HepG2 (cell line): ENCODE results near the gene FOXA3. TPM values are rescaled to one million over a fixed set of nuclear protein-coding genes. Genes with fewer than 3 reads are reported as not detected.

Experiments
- ATAC-seq: fragments of 200-7000 bp; cut with Tn5 transposase; 3 replicates; pipeline ENCODE4 v1.9.1; 2020; ENCODE audit warnings: mild to moderate bottlenecking, moderate library complexity
- BruUV-seq: library from RNA; stranded (reverse); fragments of 400-500 nt; replicated peaks from 2 replicates; lab custom pipeline; 2021; lab: Mats Ljungman, UMichigan
- CTCF ChIA-PET: fragments of 300-600 bp; formaldehyde crosslinking; extraction: SDS; loops from one replicate; lab custom pipeline; 2021; ENCODE audit warnings: low total read pairs, inconsistent platforms, low intra/inter-chr PET ratio; lab: Yijun Ruan, JAX
- POLR2A ChIA-PET: fragments of 350-600 bp; sonication (Branson Sonifier 250); formaldehyde crosslinking; loops from one replicate; lab custom pipeline; 2020; ENCODE audit warnings: antibody characterized with exemption, inconsistent platforms; lab: Yijun Ruan, JAX
- DNase-seq: peaks from one replicate; pipeline ENCODE4 v3.0.0-alpha.2; 2015; ENCODE audit warnings: low spot score
- FAIRE-seq: peaks from 3 replicates; lab custom pipeline; 2011; peaks lifted over from hg19 to GRCh38; lab: Jason Lieb, UNC
- H2AFZ ChIP-seq: one replicate; pipeline ENCODE4 v1.6.1; 2011; ENCODE audit warnings: low read length, inconsistent platforms
- H3K27ac ChIP-seq: fragments of 300-600 bp; 3 replicates; pipeline ENCODE4 v1.8.0; 2011; ENCODE audit warnings: mixed run types, mild to moderate bottlenecking, mixed read lengths, low read length, inconsistent platforms; ENCODE audit not compliant: insufficient read depth; ENCODE audit errors: extremely low read length
- H3K27me3 ChIP-seq, 2 experiments: fragments of 200-600 bp in 1 of 2; 2 replicates in 1 of 2; 3 replicates in 1 of 2; pipeline versions ENCODE4 v1.6.0 to v1.8.0; 2011; ENCODE audit warnings: low read length in 2 of 2, mild to moderate bottlenecking in 2 of 2, moderate library complexity in 2 of 2, inconsistent platforms in 1 of 2; ENCODE audit not compliant: insufficient read depth in 2 of 2, control insufficient read depth in 1 of 2
- H3K36me3 ChIP-seq, 2 experiments: fragments of 200-600 bp in 1 of 2; replicated peaks in 1 of 2; 2 replicates in 1 of 2; 3 replicates in 1 of 2; pipeline versions ENCODE4 v1.5.1 to v1.8.0; 2011; ENCODE audit warnings: low read length in 2 of 2, inconsistent platforms in 1 of 2; ENCODE audit not compliant: insufficient read depth in 2 of 2, control insufficient read depth in 1 of 2
- H3K4me1 ChIP-seq: 2 replicates; pipeline ENCODE4 v1.5.1; 2012; ENCODE audit warnings: low read length, inconsistent platforms; ENCODE audit not compliant: insufficient read depth
- H3K4me2 ChIP-seq: 2 replicates; pipeline ENCODE4 v1.6.0; 2011; ENCODE audit warnings: low read depth, low read length, inconsistent platforms
- H3K4me3 ChIP-seq, 3 experiments: fragments of 200-600 bp in 1 of 3; sonication (generic), shearing (Covaris generic) in 1 of 3; replicated peaks in 1 of 3; 2 replicates each; pipeline ENCODE4 v1.5.1; 2011 to 2016; ENCODE audit warnings: low read length in 3 of 3, inconsistent platforms in 2 of 3, low read depth in 2 of 3, mild to moderate bottlenecking in 2 of 3, control low read depth in 1 of 3, mixed read lengths in 1 of 3; ENCODE audit not compliant: insufficient read depth in 1 of 3
- H3K79me2 ChIP-seq: one replicate; pipeline ENCODE4 v1.6.1; 2011; ENCODE audit warnings: low read length, inconsistent platforms; ENCODE audit not compliant: insufficient read depth
- H3K9ac ChIP-seq: 2 replicates; pipeline ENCODE4 v1.6.0; 2011; ENCODE audit warnings: mild to moderate bottlenecking, low read depth, low read length, inconsistent platforms; ENCODE audit not compliant: insufficient read depth
- H3K9me3 ChIP-seq: 2 replicates; pipeline ENCODE4 v1.5.1; 2012; ENCODE audit warnings: mild to moderate bottlenecking, low read length
- H4K20me1 ChIP-seq: 2 replicates; pipeline ENCODE4 v1.6.0; 2011; ENCODE audit warnings: inconsistent platforms, mild to moderate bottlenecking, low read length, moderate library complexity; ENCODE audit not compliant: insufficient read depth
- ADNP ChIP-seq: sonication (generic); formaldehyde crosslinking; IDR thresholded peaks from 2 replicates; pipeline ENCODE4 v1.4.0; 2020; ENCODE audit warnings: missing genetic modification reagents
- AHR ChIP-seq: IDR thresholded peaks from 2 replicates; pipeline ENCODE4 v1.6.1; 2018; ENCODE audit warnings: missing genetic modification reagents, missing compliant biosample characterization
- CHD4 ChIP-seq: fragments of 200-600 bp; sonication (generic); IDR thresholded peaks from 2 replicates; pipeline ENCODE4 v1.7.0; 2017; ENCODE audit warnings: mild to moderate bottlenecking, low read length, borderline replicate concordance
- ELF3 ChIP-seq: IDR thresholded peaks from 2 replicates; pipeline ENCODE4 v1.6.1; 2016; ENCODE audit warnings: missing genetic modification reagents, missing compliant biosample characterization
- FOXO1 ChIP-seq: sonication (generic); formaldehyde crosslinking; IDR thresholded peaks from 2 replicates; pipeline ENCODE4 v1.4.0; 2020; ENCODE audit warnings: missing genetic modification reagents
- GATAD2A ChIP-seq: IDR thresholded peaks from 2 replicates; pipeline ENCODE4 v1.6.1; 2016
- KDM6A ChIP-seq: IDR thresholded peaks from 2 replicates; pipeline ENCODE4 v1.6.1; 2016; ENCODE audit warnings: low read depth
- RCOR2 ChIP-seq: IDR thresholded peaks from 2 replicates; pipeline ENCODE4 v1.6.1; 2016; ENCODE audit warnings: missing biosample characterization, missing genetic modification reagents
- RNF2 ChIP-seq: fragments of 450-650 bp; conservative IDR thresholded peaks from 2 replicates; pipeline ENCODE4 v1.6.1; 2016; ENCODE audit warnings: low read depth
- THAP11 ChIP-seq: IDR thresholded peaks from 2 replicates; pipeline ENCODE4 v1.6.1; 2016; ENCODE audit warnings: missing biosample characterization, missing genetic modification reagents
- ZFP1 ChIP-seq: IDR thresholded peaks from 2 replicates; pipeline ENCODE4 v1.6.1; 2016
- ZFP36 ChIP-seq: fragments of 150-350 bp; IDR thresholded peaks from 2 replicates; pipeline ENCODE4 v1.6.1; 2018; ENCODE audit warnings: borderline replicate concordance, low read length, low read depth; ENCODE audit not compliant: partially characterized antibody
- ZMYM3 ChIP-seq: sonication (generic); formaldehyde crosslinking; IDR thresholded peaks from 2 replicates; pipeline ENCODE4 v1.5.1; 2020; ENCODE audit warnings: mild to moderate bottlenecking, missing genetic modification reagents
- ZNF3 ChIP-seq: IDR thresholded peaks from 2 replicates; pipeline ENCODE4 v1.7.0; 2017; ENCODE audit warnings: inconsistent platforms
- ZNF383 ChIP-seq: sonication (generic); formaldehyde crosslinking; IDR thresholded peaks from 2 replicates; pipeline ENCODE4 v1.4.0; 2020; ENCODE audit warnings: missing genetic modification reagents, mild to moderate bottlenecking, borderline replicate concordance
- ZNF510 ChIP-seq: sonication (generic); formaldehyde crosslinking; IDR thresholded peaks from 2 replicates; pipeline ENCODE4 v1.4.0; 2020; ENCODE audit warnings: low read depth, mild to moderate bottlenecking, missing genetic modification reagents
- ZNF703 ChIP-seq: sonication (generic); formaldehyde crosslinking; IDR thresholded peaks from 2 replicates; pipeline ENCODE4 v1.5.1; 2020; ENCODE audit warnings: missing genetic modification reagents, mild to moderate bottlenecking, moderate library complexity, borderline replicate concordance
- ZNF768 ChIP-seq: sonication (generic); formaldehyde crosslinking; IDR thresholded peaks from 2 replicates; pipeline ENCODE4 v1.4.0; 2020; ENCODE audit warnings: missing genetic modification reagents
- ZNF780A ChIP-seq: sonication (generic); formaldehyde crosslinking; IDR thresholded peaks from 2 replicates; pipeline ENCODE4 v1.8.0; 2022; ENCODE audit warnings: mild to moderate bottlenecking, missing genetic modification reagents, moderate library complexity
- WGBS: methylation state at CpG from one replicate; pipeline ENCODE4 v1.1.6; 2017; ENCODE audit warnings: low lambda C conversion rate; 5-methylcytosine and 5-hydroxymethylcytosine counted together
- in situ Hi-C: cut with HindIII; loops from 2 replicates; pipeline ENCODE4 v1.10.0; 2017; ENCODE audit warnings: low pct_unique_long_range_greater_than_20kb; ENCODE audit not compliant: extremely low pct_ligation_motif_present
- intact Hi-C: fragments of 100-400 bp; cut with micrococcal nuclease; formaldehyde crosslinking; loops from one replicate; pipeline ENCODE4 v1.10.0; 2022; ENCODE audit not compliant: unreplicated experiment
- polyA plus RNA-seq, 8 experiments: library from polyadenylated mRNA; depleted of rRNA in 3 of 8; stranded (reverse) in 7 of 8; unstranded in 1 of 8; fragments of >200 nt; fragmentation: Illumina TruSeq in 4 of 8; extraction: Trizol in 4 of 8; gene quantifications; 2 replicates each; pipeline versions ENCODE4 v1.2.1 to v1.2.3, GENCODE V29; 2011 to 2016; ENCODE audit warnings: low read depth in 4 of 8, missing spikeins in 1 of 8, mixed read lengths in 1 of 8; ENCODE audit not compliant: insufficient read depth in 1 of 8
- total RNA-seq, 5 experiments: library from RNA; depleted of rRNA; stranded (reverse); fragments of >200 nt; fragmentation: Illumina TruSeq; extraction: Trizol; gene quantifications; 2 replicates each; pipeline ENCODE4 v1.2.3, GENCODE V29; 2016; ENCODE audit warnings: low read depth in 1 of 5
- TF ChIP-seq, protein P1 (sequence below): sonication (generic); formaldehyde crosslinking; IDR thresholded peaks from 2 replicates; pipeline ENCODE4 v1.5.0; 2020; ENCODE audit warnings: missing genetic modification reagents

The FOXA3 gene
- total and polyA plus RNA-seq, 2 of the 13 experiments (the other 11 are each of a cell fraction or from before 2014, with no cell fraction given) = 29.8 to 47.6 TPM

DNA sequence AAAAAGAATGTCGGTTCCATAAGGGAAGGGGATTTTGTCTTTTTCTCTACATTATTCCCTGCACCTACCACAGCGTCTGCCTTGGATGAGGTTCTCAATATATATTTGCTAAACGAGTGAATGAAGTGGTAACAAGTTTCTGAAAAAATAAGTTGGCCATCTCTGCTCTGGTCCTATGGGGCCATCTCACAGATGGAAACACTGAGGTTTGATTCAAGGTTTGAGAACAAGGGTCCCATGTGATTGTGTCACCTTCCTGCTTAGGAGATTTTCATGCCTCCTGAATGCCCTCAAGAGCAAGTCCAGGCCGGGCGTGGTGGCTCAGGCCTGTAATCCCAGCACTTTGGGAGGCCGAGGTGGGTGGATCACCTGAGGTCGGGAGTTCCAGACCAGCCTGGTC, 35.1 kb downstream of the FOXA3 start (continued):
- TF ChIP-seq AHR (CRISPR knock-in tag) = no peak

DNA sequence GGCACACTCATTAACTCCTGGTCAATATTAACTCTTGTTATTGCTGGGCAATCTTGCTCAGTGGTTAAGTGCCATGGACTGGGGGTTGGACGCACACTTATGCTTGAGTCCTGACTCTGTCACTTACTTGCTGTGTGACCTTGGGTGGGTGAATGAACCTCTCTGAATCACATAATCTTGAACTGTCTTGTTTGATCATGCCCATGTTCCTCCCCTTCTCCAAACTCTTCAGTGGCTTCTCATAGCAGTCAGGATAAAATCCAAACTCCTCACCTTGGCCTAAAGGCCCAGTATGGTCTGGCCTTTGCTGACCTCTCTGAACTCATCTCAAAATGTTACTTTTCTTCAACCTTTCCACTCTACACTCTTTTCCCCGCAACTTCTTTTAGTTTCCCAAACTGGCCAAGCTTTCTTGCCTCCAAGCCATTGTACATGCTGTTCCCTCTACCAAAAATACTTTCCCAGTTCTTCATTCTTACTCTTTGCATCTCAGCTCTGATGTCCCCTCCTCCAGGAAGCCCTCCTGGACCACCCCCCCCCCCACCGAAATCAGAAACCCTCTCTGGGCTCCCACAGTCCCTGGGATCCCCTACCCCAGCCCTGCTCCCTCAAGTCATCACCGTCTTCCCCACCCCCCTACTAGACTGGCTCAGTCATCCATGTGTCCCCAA, 35.9 kb downstream of the FOXA3 start:
- DNase-seq = no peak
- POLR2A ChIA-PET = no interaction called here
- CTCF ChIA-PET = no interaction called here
- H2AFZ ChIP-seq = no peak overlapping the region
- H3K4me1 ChIP-seq = peaks cover 55% of the 10 kb centered on the region
- TF ChIP-seq ZNF3 (CRISPR knock-in tag) (no peak), ZFP36 (peak; percentile 55), FOXO1 (no peak), ELF3 (CRISPR knock-in tag) (no peak), ZNF703 (CRISPR knock-in tag) (no peak), RCOR2 (CRISPR knock-in tag) (peak; percentile 66; the same call in 1 of the 2 replicates), ADNP (CRISPR knock-in tag) (0 out of 2 replicates have a peak, but pooled peaks have one; percentile 17), CHD4 (0 out of 2 replicates have a peak, but pooled peaks have one; percentile 25), THAP11 (CRISPR knock-in tag) (0 out of 2 replicates have a peak, but pooled peaks have one; percentile 12), RNF2 (no peak), ZNF383 (no peak), GATAD2A (CRISPR knock-in tag) (no peak), KDM6A (no peak), ZMYM3 (CRISPR knock-in tag) (peak; percentile 70), ZNF780A (no peak), ZNF768 (CRISPR knock-in tag) (peak; percentile 93; the same call in 1 of the 2 replicates), ZNF510 (no peak), ZFP1 (no peak)
- TF ChIP-seq, protein P1, sequence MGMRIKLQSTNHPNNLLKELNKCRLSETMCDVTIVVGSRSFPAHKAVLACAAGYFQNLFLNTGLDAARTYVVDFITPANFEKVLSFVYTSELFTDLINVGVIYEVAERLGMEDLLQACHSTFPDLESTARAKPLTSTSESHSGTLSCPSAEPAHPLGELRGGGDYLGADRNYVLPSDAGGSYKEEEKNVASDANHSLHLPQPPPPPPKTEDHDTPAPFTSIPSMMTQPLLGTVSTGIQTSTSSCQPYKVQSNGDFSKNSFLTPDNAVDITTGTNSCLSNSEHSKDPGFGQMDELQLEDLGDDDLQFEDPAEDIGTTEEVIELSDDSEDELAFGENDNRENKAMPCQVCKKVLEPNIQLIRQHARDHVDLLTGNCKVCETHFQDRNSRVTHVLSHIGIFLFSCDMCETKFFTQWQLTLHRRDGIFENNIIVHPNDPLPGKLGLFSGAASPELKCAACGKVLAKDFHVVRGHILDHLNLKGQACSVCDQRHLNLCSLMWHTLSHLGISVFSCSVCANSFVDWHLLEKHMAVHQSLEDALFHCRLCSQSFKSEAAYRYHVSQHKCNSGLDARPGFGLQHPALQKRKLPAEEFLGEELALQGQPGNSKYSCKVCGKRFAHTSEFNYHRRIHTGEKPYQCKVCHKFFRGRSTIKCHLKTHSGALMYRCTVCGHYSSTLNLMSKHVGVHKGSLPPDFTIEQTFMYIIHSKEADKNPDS (CRISPR knock-in tag) = no peak
- TF ChIP-seq, all 625 proteins: peak for 7
- no peak overlapping the region; the same call in 1 of the 2 replicates for H3K9ac ChIP-seq
- peaks cover 0 to 2% of the 10 kb centered on the region in 2 experiments; a peak in 2 of 5 replicates for H3K27me3 ChIP-seq
- ATAC-seq (no peak), FAIRE-seq (no peak)
- no peaks in the 10 kb centered on the region for H3K9me3 ChIP-seq
- peak overlapping the region; percentile 86 for H3K4me2 ChIP-seq
- H3K36me3 ChIP-seq = peaks cover 1 to 13% of the 10 kb centered on the region in 2 experiments; a peak in 3 of 5 replicates
- intact Hi-C loops = no loop called here
- 85% methylated on average over 4 of the region's 4 CpGs for WGBS
- no peaks in the 10 kb centered on the region for H4K20me1 ChIP-seq
- H3K27ac ChIP-seq = no peak overlapping the region
- BruUV-seq = TSS peak; percentile 69
- peak overlapping the region in 2 of 3 experiments; percentile 83 to 87; a peak in 2 of 6 replicates for H3K4me3 ChIP-seq
- in situ Hi-C loops = loop anchor here (10.0 kb wide), 1 partner anchor 175 kb away; no protein-coding TSS in a partner anchor
- H3K79me2 ChIP-seq = peaks cover 17% of the 10 kb centered on the region
